IMR-90 (cell line): Measurements from ENCODE around the gene PRKCA.

Source experiments
- TF ChIP-seq, protein P1 (sequence below): fragments of 150-350 bp; IDR thresholded peaks from 2 replicates; pipeline ENCODE4 v1.6.1; 2016; ENCODE audit warnings: low read depth, mild to moderate bottlenecking, low read length, moderate library complexity, borderline replicate concordance
- TF ChIP-seq, protein P2 (sequence below): conservative IDR thresholded peaks from 2 replicates; pipeline ENCODE4 v1.5.1; 2012; ENCODE audit warnings: mild to moderate bottlenecking, low read depth, low read length, improper control_type of control experiment

DNA sequence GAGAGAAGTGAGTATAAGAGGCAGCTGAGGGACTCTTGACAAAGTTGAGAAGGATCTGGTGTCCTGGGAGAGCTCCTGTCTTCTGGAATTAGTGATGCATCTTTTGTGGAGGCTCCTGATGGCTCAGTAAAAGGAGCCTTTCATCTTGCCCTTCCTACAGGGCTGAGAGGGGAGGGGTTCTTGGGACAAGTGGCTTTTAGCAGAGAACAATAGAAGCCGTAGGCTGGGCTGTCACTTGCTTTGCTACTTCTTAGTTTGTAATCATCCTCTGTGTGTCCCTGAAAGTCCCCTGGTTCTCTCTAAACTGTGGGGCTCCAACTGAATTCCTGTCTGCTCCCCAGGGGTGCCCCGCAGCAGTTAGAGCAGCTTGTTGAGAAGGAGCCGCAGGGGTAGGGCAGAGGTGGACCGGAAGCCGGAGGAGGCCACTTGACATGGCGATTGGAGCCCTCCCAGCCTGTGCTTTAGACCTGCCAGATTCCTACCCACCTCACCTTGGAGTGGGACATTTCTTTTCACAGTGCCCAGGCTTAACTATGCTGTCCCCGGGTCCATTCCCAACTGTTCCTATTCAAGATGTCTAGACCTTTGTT lies 85.1 kb downstream of the PRKCA start:
- TF ChIP-seq, protein P1, sequence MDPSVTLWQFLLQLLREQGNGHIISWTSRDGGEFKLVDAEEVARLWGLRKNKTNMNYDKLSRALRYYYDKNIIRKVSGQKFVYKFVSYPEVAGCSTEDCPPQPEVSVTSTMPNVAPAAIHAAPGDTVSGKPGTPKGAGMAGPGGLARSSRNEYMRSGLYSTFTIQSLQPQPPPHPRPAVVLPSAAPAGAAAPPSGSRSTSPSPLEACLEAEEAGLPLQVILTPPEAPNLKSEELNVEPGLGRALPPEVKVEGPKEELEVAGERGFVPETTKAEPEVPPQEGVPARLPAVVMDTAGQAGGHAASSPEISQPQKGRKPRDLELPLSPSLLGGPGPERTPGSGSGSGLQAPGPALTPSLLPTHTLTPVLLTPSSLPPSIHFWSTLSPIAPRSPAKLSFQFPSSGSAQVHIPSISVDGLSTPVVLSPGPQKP, result no peak
- TF ChIP-seq, protein P2, sequence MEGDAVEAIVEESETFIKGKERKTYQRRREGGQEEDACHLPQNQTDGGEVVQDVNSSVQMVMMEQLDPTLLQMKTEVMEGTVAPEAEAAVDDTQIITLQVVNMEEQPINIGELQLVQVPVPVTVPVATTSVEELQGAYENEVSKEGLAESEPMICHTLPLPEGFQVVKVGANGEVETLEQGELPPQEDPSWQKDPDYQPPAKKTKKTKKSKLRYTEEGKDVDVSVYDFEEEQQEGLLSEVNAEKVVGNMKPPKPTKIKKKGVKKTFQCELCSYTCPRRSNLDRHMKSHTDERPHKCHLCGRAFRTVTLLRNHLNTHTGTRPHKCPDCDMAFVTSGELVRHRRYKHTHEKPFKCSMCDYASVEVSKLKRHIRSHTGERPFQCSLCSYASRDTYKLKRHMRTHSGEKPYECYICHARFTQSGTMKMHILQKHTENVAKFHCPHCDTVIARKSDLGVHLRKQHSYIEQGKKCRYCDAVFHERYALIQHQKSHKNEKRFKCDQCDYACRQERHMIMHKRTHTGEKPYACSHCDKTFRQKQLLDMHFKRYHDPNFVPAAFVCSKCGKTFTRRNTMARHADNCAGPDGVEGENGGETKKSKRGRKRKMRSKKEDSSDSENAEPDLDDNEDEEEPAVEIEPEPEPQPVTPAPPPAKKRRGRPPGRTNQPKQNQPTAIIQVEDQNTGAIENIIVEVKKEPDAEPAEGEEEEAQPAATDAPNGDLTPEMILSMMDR, result no peak
